H9 (cell line): ENCODE measurements around the gene TMEM51. TPM values are rescaled to one million over a fixed set of nuclear protein-coding genes. Genes with fewer than 3 reads are reported as not detected.

ENCODE experiments used
- DNase-seq: peaks from one replicate; pipeline ENCODE4 v3.0.0-alpha.2; 2017
- H2AFZ ChIP-seq: one replicate; pipeline ENCODE4 v1.6.1; 2013; ENCODE audit warnings: mild to moderate bottlenecking, low read length, control low read depth, moderate library complexity
- H2AK5ac ChIP-seq: 2 replicates; pipeline ENCODE4 v1.6.1; 2013; ENCODE audit warnings: low read length, control low read depth, mixed read lengths; ENCODE audit not compliant: insufficient read length
- H2BK120ac ChIP-seq: one replicate; pipeline ENCODE4 v1.6.1; 2013; ENCODE audit warnings: low read depth, mild to moderate bottlenecking, low read length, control low read depth, inconsistent platforms; ENCODE audit not compliant: poor library complexity, severe bottlenecking
- H2BK12ac ChIP-seq: 2 replicates; pipeline ENCODE4 v1.6.1; 2013; ENCODE audit warnings: low read length, control low read depth, mixed read lengths, low read depth; ENCODE audit not compliant: insufficient read length
- H2BK15ac ChIP-seq: 2 replicates; pipeline ENCODE4 v1.6.1; 2013; ENCODE audit warnings: low read depth, low read length, control low read depth
- H2BK20ac ChIP-seq: one replicate; pipeline ENCODE4 v1.6.1; 2013; ENCODE audit warnings: low read depth, mild to moderate bottlenecking, low read length, control low read depth, inconsistent platforms; ENCODE audit not compliant: poor library complexity, severe bottlenecking
- H2BK5ac ChIP-seq: 2 replicates; pipeline ENCODE4 v1.6.1; 2013; ENCODE audit warnings: low read length, control low read depth, mixed read lengths; ENCODE audit not compliant: insufficient read length
- H3K14ac ChIP-seq: 2 replicates; pipeline ENCODE4 v1.6.1; 2013; ENCODE audit warnings: low read length, control low read depth; ENCODE audit not compliant: insufficient read depth
- H3K18ac ChIP-seq: 2 replicates; pipeline ENCODE4 v1.6.1; 2013; ENCODE audit warnings: low read depth, mild to moderate bottlenecking, mixed read lengths, low read length, control low read depth; ENCODE audit not compliant: insufficient read length
- H3K23ac ChIP-seq: 2 replicates; pipeline ENCODE4 v1.6.1; 2013; ENCODE audit warnings: low read length, control low read depth, mixed read lengths, low read depth; ENCODE audit not compliant: insufficient read length
- H3K23me2 ChIP-seq: 2 replicates; pipeline ENCODE4 v1.6.1; 2013; ENCODE audit warnings: low read depth, mild to moderate bottlenecking, mixed read lengths, low read length, control low read depth; ENCODE audit not compliant: insufficient read length, poor library complexity, severe bottlenecking
- H3K27ac ChIP-seq: 2 replicates; pipeline ENCODE4 v1.5.1; 2013; ENCODE audit warnings: low read length, control low read depth, mixed read lengths, low read depth; ENCODE audit not compliant: insufficient read length
- H3K27me3 ChIP-seq: 2 replicates; pipeline ENCODE4 v1.6.1; 2013; ENCODE audit warnings: low read length, control low read depth, inconsistent platforms; ENCODE audit not compliant: insufficient read depth
- H3K4ac ChIP-seq: 2 replicates; pipeline ENCODE4 v1.6.1; 2013; ENCODE audit warnings: low read depth, mild to moderate bottlenecking, control low read depth, inconsistent platforms, low read length, moderate library complexity
- H3K4me1 ChIP-seq: 2 replicates; pipeline ENCODE4 v1.6.1; 2013; ENCODE audit warnings: low read length, control low read depth, inconsistent platforms; ENCODE audit not compliant: insufficient read depth
- H3K4me2 ChIP-seq: 2 replicates; pipeline ENCODE4 v1.6.1; 2013; ENCODE audit warnings: low read length, control low read depth, mixed read lengths; ENCODE audit not compliant: insufficient read length, insufficient read depth
- H3K56ac ChIP-seq: 2 replicates; pipeline ENCODE4 v1.6.1; 2013; ENCODE audit warnings: low read depth, mild to moderate bottlenecking, mixed read lengths, low read length, control low read depth; ENCODE audit not compliant: insufficient read length
- H3K79me1 ChIP-seq: 2 replicates; pipeline ENCODE4 v1.6.1; 2013; ENCODE audit warnings: low read depth, mild to moderate bottlenecking, moderate library complexity, low read length, control low read depth, inconsistent platforms; ENCODE audit not compliant: insufficient read depth, poor library complexity, severe bottlenecking
- H3K79me2 ChIP-seq: 2 replicates; pipeline ENCODE4 v1.6.1; 2013; ENCODE audit warnings: low read length, control low read depth, inconsistent platforms; ENCODE audit not compliant: insufficient read depth
- H3K9ac ChIP-seq: 2 replicates; pipeline ENCODE4 v1.6.1; 2013; ENCODE audit warnings: low read length, control low read depth, mixed read lengths; ENCODE audit not compliant: insufficient read length; ENCODE audit errors: extremely low read depth
- H3K9me3 ChIP-seq: one replicate; pipeline ENCODE4 v1.6.1; 2013; ENCODE audit warnings: low read depth, low read length, inconsistent platforms; ENCODE audit not compliant: control insufficient read depth
- H3T11ph ChIP-seq: one replicate; pipeline ENCODE4 v1.6.1; 2013; ENCODE audit warnings: mild to moderate bottlenecking, low read length, control low read depth, inconsistent platforms
- H4K20me1 ChIP-seq: one replicate; pipeline ENCODE4 v1.6.1; 2013; ENCODE audit not compliant: control insufficient read depth, insufficient read length, insufficient read depth
- H4K5ac ChIP-seq: 2 replicates; pipeline ENCODE4 v1.6.1; 2013; ENCODE audit warnings: low read depth, mild to moderate bottlenecking, mixed read lengths, low read length, control low read depth; ENCODE audit not compliant: insufficient read length
- H4K8ac ChIP-seq: replicated peaks from 2 replicates; pipeline ENCODE4 v1.6.1; 2013; ENCODE audit warnings: low read length, control low read depth, mixed read lengths, low read depth; ENCODE audit not compliant: insufficient read length
- H4K91ac ChIP-seq: 2 replicates; pipeline ENCODE4 v1.6.1; 2013; ENCODE audit warnings: low read depth, mild to moderate bottlenecking, moderate library complexity, mixed read lengths, low read length, control low read depth; ENCODE audit not compliant: insufficient read length
- H3K27ac Mint-ChIP-seq, 3 experiments: 2 replicates in 2 of 3; 3 replicates in 1 of 3; pipeline ENCODE4 v1.8.0; 2020 to 2021; ENCODE audit warnings: mixed read lengths in 3 of 3, mild to moderate bottlenecking in 1 of 3, moderate library complexity in 1 of 3
- H3K27me3 Mint-ChIP-seq: 2 replicates; pipeline ENCODE4 v1.8.0; 2021; ENCODE audit warnings: low read depth, mild to moderate bottlenecking, moderate library complexity, mixed read lengths
- H3K36me3 Mint-ChIP-seq, 3 experiments: 2 replicates in 2 of 3; 3 replicates in 1 of 3; pipeline ENCODE4 v1.8.0; 2020 to 2021; ENCODE audit warnings: low read depth in 3 of 3, mixed read lengths in 3 of 3; ENCODE audit not compliant: insufficient read depth in 1 of 3
- H3K4me1 Mint-ChIP-seq, 2 experiments: 2 replicates each; pipeline ENCODE4 v1.8.0; 2020; ENCODE audit warnings: mixed read lengths in 2 of 2
- H3K4me3 Mint-ChIP-seq, 2 experiments: 2 replicates in 1 of 2; 3 replicates in 1 of 2; pipeline ENCODE4 v1.8.0; 2020 to 2021; ENCODE audit warnings: mild to moderate bottlenecking in 2 of 2, mixed read lengths in 2 of 2, moderate library complexity in 1 of 2
- H3K9me3 Mint-ChIP-seq, 2 experiments: 2 replicates in 1 of 2; 3 replicates in 1 of 2; pipeline ENCODE4 v1.8.0; 2020; ENCODE audit warnings: mild to moderate bottlenecking in 2 of 2, mixed read lengths in 2 of 2, moderate library complexity in 1 of 2
- WGBS: extraction: QIAGEN DNeasy Blood & Tissue Kit; methylation state at CpG from one replicate; pipeline ENCODE4 v1.1.7; 2013; ENCODE audit warnings: missing lambda C conversion rate, low lambda C conversion rate, mixed read lengths; ENCODE audit not compliant: insufficient read length; ENCODE audit errors: extremely low coverage; 5-methylcytosine and 5-hydroxymethylcytosine counted together
- total RNA-seq: library from RNA; stranded (reverse); gene quantifications from 2 replicates; pipeline ENCODE4 v1.2.1, GENCODE V29; 2021
- TF ChIP-seq, protein P1 (sequence below): fragments of 200-600 bp; sonication (generic); conservative IDR thresholded peaks from 3 replicates; pipeline ENCODE4 v1.8.0; 2021; ENCODE audit warnings: antibody characterized with exemption, mild to moderate bottlenecking

TMEM51 gene
- total RNA-seq, 1 experiment from 2014 or later: 4.6 TPM

DNA sequence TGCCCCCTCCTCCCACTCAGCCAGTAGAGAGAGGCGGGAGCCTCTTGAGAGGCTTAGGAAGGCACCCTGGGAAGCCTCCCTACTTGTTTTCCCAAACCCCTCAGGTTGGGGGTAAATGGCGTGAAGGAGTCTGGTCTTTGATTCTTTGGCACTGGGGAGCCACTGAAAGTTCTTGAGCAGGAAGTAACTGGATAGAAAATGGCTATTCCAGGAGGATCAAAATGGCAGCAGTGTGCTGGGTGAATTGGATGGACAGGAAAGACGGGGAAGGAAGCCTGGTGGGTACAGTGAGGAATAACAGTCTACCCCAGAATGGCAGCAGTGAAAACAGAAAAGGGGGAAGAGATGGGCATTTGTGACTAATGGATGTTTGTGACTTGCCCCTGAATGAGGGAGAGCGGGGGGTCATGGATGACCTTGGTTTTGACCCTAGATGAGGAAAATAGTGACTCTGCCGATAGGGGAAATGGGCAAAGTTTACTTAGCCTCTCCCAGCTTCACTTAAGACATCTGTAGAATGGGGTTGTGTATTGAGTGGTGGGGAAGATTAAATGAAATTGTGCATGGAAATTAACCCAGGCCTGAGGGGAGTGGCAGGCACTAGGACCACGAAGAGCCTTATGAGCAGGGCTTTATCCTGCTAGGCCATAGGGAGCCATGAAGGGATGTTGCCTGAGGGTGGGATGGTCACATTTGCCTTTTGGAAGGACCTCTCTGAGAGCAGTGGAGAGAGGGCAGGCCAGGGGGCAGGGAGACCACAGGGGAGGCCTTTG is 32.7 kb downstream of the TMEM51 start:
- H3K27ac ChIP-seq: no peak overlapping the region
- H3K4me3 Mint-ChIP-seq: peak overlapping the region in 1 of 2 experiments; percentile 58; a peak in 3 of 5 replicates
- H3K4me1 Mint-ChIP-seq: peaks cover 41 to 49% of the 10 kb centered on the region in 2 experiments

More for the DNA sequence above, 32.7 kb downstream of the TMEM51 start:
- no peak overlapping the region for H3K4me2 ChIP-seq
- no peaks in the 10 kb centered on the region for H3K9me3 ChIP-seq
- H2AK5ac ChIP-seq: no peak overlapping the region
- H3K18ac ChIP-seq: peak overlapping the region; percentile 18
- no peak overlapping the region for H2BK12ac ChIP-seq
- no peaks in the 10 kb centered on the region for H3K9me3 Mint-ChIP-seq
- H2AFZ ChIP-seq: no peak overlapping the region
- no peaks in the 10 kb centered on the region; a peak in 1 of 7 replicates for H3K36me3 Mint-ChIP-seq
- H2BK15ac ChIP-seq: no peak overlapping the region
- no peaks in the 10 kb centered on the region for H3K27me3 ChIP-seq
- no peak overlapping the region for H2BK120ac ChIP-seq
- H4K91ac ChIP-seq: no peak overlapping the region
- H4K8ac ChIP-seq: no peak overlapping the region
- H2BK5ac ChIP-seq: no peak overlapping the region
- no peaks in the 10 kb centered on the region for H3K79me2 ChIP-seq
- no peaks in the 10 kb centered on the region for H3K27me3 Mint-ChIP-seq
- H3K56ac ChIP-seq: no peak overlapping the region
- H4K5ac ChIP-seq: no peak overlapping the region
- no peak overlapping the region for H3K9ac ChIP-seq
- no CpG with 5 or more reads among the region's 6 CpGs for WGBS
- H2BK20ac ChIP-seq: no peak overlapping the region
- H3K79me1 ChIP-seq: no peaks in the 10 kb centered on the region
- DNase-seq: no peak
- TF ChIP-seq, protein P1, sequence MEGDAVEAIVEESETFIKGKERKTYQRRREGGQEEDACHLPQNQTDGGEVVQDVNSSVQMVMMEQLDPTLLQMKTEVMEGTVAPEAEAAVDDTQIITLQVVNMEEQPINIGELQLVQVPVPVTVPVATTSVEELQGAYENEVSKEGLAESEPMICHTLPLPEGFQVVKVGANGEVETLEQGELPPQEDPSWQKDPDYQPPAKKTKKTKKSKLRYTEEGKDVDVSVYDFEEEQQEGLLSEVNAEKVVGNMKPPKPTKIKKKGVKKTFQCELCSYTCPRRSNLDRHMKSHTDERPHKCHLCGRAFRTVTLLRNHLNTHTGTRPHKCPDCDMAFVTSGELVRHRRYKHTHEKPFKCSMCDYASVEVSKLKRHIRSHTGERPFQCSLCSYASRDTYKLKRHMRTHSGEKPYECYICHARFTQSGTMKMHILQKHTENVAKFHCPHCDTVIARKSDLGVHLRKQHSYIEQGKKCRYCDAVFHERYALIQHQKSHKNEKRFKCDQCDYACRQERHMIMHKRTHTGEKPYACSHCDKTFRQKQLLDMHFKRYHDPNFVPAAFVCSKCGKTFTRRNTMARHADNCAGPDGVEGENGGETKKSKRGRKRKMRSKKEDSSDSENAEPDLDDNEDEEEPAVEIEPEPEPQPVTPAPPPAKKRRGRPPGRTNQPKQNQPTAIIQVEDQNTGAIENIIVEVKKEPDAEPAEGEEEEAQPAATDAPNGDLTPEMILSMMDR: no peak
- H3K23ac ChIP-seq: no peak overlapping the region
- H3K27ac Mint-ChIP-seq: peak overlapping the region; percentile 73 to 92 (median 85); a peak in 6 of 7 replicates
- no peaks in the 10 kb centered on the region for H3K23me2 ChIP-seq
- H4K20me1 ChIP-seq: no peaks in the 10 kb centered on the region
- no peak overlapping the region for H3K4ac ChIP-seq
- peaks cover 13% of the 10 kb centered on the region; the same call in 1 of the 2 replicates for H3K4me1 ChIP-seq
- H3K14ac ChIP-seq: no peak overlapping the region
- H3T11ph ChIP-seq: no peak overlapping the region
